Measurements from ENCODE around the gene LCORL. TPM values are rescaled to one million over a fixed set of nuclear protein-coding genes. Genes with fewer than 3 reads are reported as not detected.
A peak's percentile ranks its signal among the peaks of the same experiment; 100 is the strongest.

LCORL gene
- polyA plus RNA-seq, 1 donor: 10.0 TPM

DNA sequence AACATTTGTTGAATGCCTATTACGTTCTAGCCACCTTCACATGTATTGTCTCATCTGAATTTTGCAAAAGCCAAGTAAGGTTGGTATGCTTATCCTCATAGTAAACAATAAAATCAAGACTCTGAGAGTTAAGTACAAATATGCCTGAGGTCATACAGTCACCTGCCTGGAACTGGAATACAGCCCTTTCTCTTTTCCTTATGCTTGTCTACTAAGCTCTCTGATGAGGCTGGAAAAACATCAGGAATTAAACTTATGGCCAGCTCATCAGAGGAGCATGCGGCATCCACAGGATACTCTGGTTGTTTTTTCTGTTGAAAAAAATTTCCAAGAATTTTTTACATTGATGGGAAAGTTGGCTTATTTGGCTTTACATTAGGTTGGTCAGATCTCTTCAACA lies 175.3 kb downstream of the LCORL start:
- no peak for DNase-seq

DNA sequence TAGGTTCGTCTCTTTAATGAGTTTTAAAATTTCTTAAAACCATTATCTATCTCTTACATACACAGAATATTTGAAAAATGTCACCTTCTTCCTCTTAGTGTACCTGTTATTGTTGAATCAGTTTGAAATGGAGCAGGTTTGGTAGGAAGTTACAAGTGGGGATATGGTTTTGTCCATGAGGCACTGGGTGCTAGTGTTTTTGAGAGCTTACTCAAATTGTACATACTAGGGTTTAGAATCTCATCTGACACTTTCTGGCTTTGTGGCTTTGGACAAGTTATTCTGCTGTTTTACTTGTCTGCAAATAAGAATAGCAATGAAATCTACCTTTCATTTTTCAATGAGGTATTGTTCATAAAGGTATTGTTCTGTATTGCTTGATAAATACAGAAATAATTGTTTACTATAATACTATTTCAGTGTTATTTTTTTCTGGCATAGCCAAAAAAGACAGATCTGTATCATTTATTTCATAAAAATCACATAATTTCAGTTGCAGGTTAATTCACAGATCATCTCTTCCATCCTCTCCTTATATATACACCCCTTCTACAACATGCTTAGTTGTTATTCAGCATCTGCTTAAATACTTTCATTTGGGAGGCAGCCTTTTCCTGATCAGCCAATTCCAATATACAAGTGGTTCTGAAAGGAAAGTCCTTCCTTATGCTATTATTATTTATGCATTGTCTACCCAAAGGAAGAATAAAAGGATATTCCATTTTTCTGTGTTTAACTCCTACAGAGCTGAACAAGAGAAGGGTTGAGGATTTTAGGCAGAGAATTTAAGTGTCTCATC lies 197.5 kb downstream of the LCORL start:
- no peak for DNase-seq

DNA sequence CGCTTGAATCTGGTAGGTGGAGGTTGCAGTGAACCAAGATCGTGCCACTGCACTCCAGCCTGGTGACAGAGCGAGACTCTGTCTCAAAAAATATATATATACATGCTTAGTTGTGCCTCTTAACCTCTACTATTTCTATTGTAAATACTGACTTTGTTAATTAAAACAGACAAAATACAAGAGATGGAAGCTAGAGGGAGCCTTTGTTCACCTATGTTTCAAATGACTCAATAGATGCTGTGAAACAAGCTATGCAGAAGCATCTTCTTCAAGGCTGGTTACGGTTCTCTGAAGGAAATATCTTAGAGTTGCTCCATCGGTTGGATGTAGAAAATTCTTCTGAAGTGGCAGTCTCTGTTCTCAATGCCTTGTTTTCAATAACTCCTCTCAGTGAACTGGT lies 204.5 kb downstream of the LCORL start:
- peak; percentile 26 for DNase-seq

DNA sequence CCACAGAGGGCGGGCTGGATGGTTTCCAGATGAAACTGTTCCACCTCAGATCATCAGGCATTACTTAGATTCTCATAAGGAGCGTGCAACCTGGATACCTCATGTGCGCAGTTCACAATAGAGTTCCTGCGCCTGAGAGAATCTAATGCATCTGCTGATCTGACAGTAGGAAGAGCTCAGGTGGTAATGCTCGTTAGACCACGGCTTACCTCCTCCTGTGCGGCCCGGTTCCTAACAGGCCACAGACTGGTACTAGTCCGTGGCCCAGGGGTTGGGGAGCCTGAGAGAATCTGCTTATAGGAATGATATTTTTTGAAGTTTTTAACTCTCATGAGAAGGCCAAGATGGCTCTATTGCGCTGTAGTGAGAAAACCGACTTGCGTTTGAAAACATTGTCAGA lies 205.4 kb downstream of the LCORL start:
- no peak for DNase-seq

DNA sequence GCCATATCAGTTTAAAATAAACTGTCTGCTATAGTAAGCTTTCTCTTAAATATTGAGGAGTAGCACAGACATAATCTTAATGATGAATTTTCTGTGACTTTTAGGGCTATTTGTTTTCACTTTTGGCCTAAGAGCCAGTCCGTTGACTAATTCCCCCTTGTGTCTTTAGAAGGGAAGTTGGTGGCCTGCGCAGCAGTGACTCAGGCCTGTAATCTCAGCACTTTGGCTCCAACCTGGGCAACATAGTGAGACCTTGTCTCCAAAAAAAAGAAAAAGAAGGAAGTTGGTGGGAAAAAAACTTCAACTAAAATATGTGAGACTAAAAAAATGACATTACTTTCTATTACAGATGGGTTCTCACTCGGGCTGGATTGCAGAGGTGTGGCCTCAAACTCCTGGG lies 207.4 kb downstream of the LCORL start:
- DNase-seq: no peak

DNA sequence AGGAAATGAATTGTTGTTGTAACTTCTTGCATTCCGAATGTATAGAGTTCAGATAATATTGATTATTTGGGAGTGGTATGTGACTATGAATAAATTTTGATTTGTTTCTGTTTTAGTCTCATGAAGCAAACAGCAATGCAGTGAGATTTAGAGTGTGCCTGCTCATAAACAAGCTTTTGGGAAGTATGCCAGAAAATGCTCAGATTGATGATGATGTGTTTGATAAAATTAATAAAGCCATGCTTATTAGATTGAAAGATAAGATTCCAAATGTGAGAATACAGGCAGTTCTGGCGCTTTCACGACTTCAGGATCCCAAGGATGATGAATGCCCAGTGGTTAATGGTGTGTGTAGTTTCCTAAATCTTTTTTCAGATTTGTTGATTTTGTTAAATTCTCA lies 208.8 kb downstream of the LCORL start:
- DNase-seq: no peak

DNA sequence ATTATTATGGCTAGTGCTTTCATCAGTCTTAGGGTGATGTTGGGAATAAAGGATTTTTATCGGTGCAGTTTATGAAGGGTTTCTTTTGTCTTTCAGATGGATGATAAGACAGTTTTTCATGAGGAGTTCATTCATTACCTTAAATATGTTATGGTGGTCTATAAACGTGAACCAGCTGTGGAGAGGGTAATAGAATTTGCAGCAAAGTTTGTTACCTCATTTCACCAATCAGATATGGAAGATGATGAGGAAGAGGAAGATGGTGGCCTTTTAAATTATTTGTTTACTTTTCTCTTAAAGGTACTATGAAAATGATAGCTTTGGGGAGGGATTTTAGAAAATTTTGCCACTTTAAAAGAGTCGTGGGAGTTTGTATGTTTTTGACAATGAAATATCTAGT lies 209.4 kb downstream of the LCORL start:
- DNase-seq: no peak

DNA sequence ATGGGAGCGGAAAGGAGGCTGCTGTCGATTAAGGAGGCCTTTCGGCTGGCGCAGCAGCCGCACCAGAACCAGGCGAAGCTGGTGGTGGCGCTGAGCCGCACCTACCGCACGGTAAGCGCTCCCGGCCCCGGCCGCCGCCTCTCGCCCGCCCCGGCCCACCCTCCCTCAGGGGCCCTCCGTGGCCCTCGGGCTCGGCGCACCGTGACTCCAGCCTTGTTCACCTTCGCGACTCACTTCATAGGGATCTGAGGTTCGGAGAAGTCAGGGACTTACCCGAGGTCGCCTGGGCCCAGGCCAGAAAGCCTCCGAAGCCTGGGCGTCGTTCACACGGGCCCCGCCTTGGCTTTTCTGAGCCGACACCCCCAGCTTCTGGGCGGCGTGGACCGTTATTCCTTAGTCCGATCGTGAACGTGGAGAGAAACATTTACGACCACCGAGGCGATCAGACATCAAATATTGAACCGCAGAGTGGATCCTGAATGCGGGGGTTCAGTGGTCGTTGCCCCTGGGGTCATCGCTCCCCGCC lies 210.4 kb downstream of the LCORL start:
- peak; percentile 23 for DNase-seq

DNA sequence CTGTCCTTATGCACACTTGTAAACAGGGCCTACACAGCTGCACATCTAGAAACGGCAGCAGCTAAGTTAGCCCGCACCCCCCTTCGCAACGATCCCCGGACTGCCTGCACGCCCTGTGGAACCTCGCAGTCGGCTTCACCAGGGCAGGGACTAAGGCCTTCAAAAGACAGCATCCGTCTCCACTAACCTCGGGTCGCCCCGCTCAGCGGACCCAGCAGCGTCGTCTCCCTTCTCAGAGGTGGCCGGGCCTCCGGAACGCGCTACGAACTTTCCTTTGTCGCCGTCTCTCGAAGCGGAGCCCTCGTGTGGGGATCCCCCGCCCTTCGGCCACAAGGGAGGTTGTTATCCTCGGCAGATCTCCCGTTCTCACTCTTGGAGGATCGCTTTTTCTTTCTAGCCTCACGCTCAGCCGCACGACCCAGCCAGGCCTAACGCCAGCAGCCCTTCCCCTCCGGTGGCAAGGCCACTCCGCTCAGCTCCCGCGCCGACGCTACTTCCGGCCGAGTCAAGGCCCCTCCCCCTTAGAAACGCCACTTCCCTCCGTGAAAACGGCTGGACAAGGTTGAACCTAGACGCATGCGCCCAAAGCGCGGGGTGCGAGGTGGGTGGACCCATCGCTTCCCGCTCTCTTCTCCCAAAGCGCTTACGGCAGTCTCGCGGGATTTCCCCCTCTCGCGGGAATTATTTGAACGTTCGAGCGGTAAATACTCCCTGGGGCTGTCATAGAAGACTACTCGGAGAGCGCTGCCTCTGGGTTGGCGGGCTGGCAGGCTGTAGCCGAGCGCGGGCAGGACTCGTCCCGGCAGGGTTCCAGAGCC lies 211.1 kb downstream of the LCORL start, which contains the start of the genes DCAF16 and NCAPG:
TSS of gene DCAF16 (minus strand) at position 498 of the 818 bp plus-strand sequence. CDS start 6,616 bp downstream, outside the sequence.
TSS of gene NCAPG (plus strand) at position 720 of the 818 bp plus-strand sequence. CDS start 99 bp downstream, outside the sequence.
- DNase-seq: peak; percentile 99

DNA sequence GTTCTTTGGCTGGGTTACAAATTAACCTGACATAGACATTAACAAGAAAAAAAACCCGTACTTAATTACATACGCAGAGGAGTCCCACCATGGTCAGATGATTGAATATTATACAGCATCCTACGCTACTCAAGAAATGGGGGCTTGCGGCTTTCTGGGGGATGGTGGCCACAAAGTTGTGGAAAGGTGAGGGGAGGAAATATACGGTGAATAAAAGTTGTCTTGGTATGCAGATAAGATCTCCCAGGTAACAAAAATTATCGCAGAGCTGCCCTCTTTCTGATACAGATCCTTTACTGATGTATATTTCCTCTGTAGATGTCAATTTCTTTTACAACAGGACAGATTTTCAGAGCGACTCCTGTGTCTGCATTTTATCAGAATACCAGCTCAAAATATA lies 211.9 kb downstream of the LCORL start:
- no peak for DNase-seq

DNA sequence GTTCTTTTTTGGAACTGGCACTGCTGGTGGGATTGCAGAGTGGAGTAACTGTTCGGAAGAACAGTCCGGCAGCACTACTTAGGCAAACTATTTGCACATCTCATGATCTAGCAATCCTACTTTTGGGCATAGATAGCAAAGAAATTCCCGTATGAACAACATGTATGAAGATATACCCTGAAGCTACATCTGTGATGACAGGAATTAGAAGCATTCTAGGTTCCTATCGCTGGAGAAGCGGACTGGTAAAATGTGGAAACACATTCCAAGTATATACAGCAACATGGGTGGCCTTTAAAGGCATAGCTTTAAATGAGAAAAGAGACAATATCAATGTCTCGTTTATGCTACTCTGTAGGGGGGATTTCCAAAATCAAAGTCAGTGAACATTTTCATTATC lies 214.1 kb downstream of the LCORL start:
- DNase-seq: no peak

DNA sequence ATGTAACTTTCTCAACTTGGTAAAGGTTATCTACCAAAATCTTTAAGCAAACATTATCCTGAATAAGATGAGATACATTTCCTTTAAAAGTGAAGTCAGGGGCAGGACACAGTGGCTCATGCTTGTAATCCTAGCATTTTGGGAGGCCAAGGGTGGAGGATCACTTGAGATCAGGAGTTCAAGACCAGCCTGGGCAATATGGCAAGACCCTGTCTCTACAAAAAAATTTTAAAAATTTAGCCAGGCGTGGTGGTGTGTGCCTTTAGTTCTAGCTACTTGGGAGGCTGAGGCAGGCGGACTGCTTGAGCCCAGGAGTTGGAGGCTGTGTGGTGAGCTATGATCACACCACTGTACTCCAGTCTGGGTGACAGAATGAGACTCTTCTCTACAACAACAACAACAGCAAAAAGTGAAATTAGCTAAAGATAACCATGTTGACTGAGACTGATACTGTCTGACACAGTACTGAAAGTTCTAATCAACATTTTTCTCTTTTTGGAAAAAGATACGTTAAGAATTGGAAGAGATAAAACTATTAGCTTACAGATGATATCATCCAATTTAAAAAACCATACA lies 215.9 kb downstream of the LCORL start:
- DNase-seq: no peak

DNA sequence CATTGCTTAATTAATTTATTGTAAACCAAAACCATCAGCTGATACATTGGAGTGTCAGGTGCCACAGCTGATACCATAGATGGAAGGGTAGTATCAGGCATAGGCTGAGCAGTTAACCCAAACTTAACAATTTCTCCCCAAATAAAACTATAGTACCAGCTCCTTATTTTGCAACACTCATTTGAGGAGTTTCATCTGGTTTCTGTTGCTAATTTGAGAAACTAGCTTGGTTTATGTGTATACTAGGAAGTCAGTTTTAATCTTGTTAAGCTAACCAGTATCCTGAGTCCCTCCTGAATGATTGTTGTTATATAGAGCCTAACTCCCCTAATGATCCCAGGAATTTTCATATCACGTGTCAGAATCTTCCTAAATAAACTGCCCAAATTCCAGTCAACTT lies 223.7 kb downstream of the LCORL start:
- DNase-seq: no peak

DNA sequence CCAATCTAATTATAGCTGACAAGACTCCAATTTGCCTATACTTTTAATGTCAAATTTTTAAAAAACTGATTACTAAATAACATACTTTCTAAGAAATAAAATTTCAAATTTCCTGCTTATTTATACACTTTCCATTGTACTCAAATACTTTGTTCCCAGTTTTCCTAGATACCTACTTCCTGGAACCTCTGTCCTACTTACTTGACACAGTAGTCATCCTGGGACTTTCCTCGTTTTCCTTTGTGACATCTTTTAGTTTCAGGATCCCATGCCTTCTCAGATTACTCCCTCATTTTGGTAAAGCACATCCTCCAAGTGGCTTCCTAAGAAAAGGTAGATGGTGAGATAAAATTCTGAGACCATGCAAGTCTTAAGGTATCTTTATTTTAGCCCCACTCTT lies 226.8 kb downstream of the LCORL start:
- no peak for DNase-seq

Other genes with a start within 250 kb of the LCORL start
- gene FAM184B, start 240.1 kb downstream of the LCORL start, polyA plus RNA-seq (ENCODE audit: insufficient read length): 5.7 TPM
- gene DCAF16, start 211.0 kb downstream of the LCORL start, polyA plus RNA-seq (ENCODE audit: insufficient read length): 33.4 TPM
- 10.6 TPM for gene NCAPG, start 210.8 kb downstream of the LCORL start, polyA plus RNA-seq (ENCODE audit: insufficient read length)

Measured in hindlimb muscle (tissue), 1 donor.